Measurements from ENCODE around the gene DNAJB8.

GRCh38 chr3:128500556-128500955 is 33.9 kb upstream of the DNAJB8 start:
- TF ChIP-seq EP300 (IDR thresholded peaks at IDR 0.05; ENCODE audit: borderline replicate concordance), result no peak
- no peak for TF ChIP-seq TEAD4 (IDR thresholded peaks at IDR 0.05)
- TF ChIP-seq REST (IDR thresholded peaks at IDR 0.05; ENCODE audit: low read depth), result no peak

All from Ishikawa (cell line).